ENCODE measurements around the gene ZFHX2. TPM values are rescaled to one million over a fixed set of nuclear protein-coding genes. Genes with fewer than 3 reads are reported as not detected.
A peak's percentile ranks its signal among the peaks of the same experiment; 100 is the strongest.

The ZFHX2 gene
- total and polyA plus RNA-seq, 2 of the 13 experiments (the other 11 are each of a cell fraction or from before 2014, with no cell fraction given): 0.17 to 0.44 TPM

DNA sequence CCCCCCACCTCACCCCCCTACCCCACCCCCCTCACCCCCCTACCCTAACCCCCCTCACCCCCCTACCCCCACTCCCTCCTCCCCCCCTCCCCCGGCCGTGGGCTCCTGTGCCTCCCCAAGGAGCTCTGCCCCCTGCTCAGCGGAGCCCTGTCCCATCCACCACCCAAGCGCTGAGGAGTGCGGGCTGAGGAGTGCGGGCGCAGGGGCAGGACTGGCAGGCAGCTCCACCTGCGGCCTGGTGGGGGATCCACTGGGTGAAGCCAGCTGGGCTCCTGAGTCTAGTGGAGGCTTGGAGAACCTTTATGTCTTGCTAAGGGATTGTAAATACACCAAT is 29.4 kb upstream of the ZFHX2 start (continued):
- TF ChIP-seq, protein P1, sequence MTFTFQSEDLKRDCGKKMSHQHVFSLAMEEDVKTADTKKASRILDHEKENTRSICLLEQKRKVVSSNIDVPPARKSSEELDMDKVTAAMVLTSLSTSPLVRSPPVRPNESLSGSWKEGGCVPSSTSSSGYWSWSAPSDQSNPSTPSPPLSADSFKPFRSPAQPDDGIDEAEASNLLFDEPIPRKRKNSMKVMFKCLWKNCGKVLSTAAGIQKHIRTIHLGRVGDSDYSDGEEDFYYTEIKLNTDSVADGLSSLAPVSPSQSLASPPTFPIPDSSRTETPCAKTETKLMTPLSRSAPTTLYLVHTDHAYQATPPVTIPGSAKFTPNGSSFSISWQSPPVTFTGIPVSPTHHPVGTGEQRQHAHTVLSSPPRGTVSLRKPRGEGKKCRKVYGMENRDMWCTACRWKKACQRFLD (CRISPR knock-in tag; IDR thresholded peaks at IDR 0.05; ENCODE audit: borderline replicate concordance): no peak
- TF ChIP-seq, protein P2, sequence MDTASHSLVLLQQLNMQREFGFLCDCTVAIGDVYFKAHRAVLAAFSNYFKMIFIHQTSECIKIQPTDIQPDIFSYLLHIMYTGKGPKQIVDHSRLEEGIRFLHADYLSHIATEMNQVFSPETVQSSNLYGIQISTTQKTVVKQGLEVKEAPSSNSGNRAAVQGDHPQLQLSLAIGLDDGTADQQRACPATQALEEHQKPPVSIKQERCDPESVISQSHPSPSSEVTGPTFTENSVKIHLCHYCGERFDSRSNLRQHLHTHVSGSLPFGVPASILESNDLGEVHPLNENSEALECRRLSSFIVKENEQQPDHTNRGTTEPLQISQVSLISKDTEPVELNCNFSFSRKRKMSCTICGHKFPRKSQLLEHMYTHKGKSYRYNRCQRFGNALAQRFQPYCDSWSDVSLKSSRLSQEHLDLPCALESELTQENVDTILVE (CRISPR knock-in tag; IDR thresholded peaks at IDR 0.05): no peak
- TF ChIP-seq ZNF136 (CRISPR knock-in tag; IDR thresholded peaks at IDR 0.05; ENCODE audit: low read depth): no peak
- TF ChIP-seq KLF6 (CRISPR knock-in tag; IDR thresholded peaks at IDR 0.05): no peak
- TF ChIP-seq, protein P3, sequence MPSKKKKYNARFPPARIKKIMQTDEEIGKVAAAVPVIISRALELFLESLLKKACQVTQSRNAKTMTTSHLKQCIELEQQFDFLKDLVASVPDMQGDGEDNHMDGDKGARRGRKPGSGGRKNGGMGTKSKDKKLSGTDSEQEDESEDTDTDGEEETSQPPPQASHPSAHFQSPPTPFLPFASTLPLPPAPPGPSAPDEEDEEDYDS (CRISPR knock-in tag; IDR thresholded peaks at IDR 0.05): no peak
- TF ChIP-seq ZNF207 (IDR thresholded peaks at IDR 0.05; ENCODE audit: borderline replicate concordance): no peak
- no peak for TF ChIP-seq SOX13 (IDR thresholded peaks at IDR 0.05)
- TF ChIP-seq SOX13 (CRISPR knock-in tag; conservative IDR thresholded peaks at IDR 0.05 in 1 of 2, IDR thresholded peaks at IDR 0.05 in 1 of 2): peak in 1 of 2 experiments; percentile 36; a peak in 1 of 4 replicates
- TF ChIP-seq, protein P4, sequence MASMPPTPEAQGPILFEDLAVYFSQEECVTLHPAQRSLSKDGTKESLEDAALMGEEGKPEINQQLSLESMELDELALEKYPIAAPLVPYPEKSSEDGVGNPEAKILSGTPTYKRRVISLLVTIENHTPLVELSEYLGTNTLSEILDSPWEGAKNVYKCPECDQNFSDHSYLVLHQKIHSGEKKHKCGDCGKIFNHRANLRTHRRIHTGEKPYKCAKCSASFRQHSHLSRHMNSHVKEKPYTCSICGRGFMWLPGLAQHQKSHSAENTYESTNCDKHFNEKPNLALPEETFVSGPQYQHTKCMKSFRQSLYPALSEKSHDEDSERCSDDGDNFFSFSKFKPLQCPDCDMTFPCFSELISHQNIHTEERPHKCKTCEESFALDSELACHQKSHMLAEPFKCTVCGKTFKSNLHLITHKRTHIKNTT (CRISPR knock-in tag; IDR thresholded peaks at IDR 0.05): no peak
- TF ChIP-seq, protein P5, sequence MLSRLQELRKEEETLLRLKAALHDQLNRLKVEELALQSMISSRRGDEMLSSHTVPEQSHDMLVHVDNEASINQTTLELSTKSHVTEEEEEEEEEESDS (CRISPR knock-in tag; IDR thresholded peaks at IDR 0.05; ENCODE audit: borderline replicate concordance): no peak
- TF ChIP-seq ZNF616 (CRISPR knock-in tag; IDR thresholded peaks at IDR 0.05; ENCODE audit: low read depth): 0 out of 2 replicates have a peak, but pooled peaks have one; percentile 8
- no peak for TF ChIP-seq MAZ (IDR thresholded peaks at IDR 0.05; ENCODE audit: borderline replicate concordance, low read depth, low read length)
- TF ChIP-seq MAZ (CRISPR knock-in tag; IDR thresholded peaks at IDR 0.05; ENCODE audit: low read depth): no peak; the same call in 1 of the 2 replicates
- TF ChIP-seq ZNF710 (CRISPR knock-in tag; IDR thresholded peaks at IDR 0.05; ENCODE audit: borderline replicate concordance): no peak
- TF ChIP-seq, protein P6, sequence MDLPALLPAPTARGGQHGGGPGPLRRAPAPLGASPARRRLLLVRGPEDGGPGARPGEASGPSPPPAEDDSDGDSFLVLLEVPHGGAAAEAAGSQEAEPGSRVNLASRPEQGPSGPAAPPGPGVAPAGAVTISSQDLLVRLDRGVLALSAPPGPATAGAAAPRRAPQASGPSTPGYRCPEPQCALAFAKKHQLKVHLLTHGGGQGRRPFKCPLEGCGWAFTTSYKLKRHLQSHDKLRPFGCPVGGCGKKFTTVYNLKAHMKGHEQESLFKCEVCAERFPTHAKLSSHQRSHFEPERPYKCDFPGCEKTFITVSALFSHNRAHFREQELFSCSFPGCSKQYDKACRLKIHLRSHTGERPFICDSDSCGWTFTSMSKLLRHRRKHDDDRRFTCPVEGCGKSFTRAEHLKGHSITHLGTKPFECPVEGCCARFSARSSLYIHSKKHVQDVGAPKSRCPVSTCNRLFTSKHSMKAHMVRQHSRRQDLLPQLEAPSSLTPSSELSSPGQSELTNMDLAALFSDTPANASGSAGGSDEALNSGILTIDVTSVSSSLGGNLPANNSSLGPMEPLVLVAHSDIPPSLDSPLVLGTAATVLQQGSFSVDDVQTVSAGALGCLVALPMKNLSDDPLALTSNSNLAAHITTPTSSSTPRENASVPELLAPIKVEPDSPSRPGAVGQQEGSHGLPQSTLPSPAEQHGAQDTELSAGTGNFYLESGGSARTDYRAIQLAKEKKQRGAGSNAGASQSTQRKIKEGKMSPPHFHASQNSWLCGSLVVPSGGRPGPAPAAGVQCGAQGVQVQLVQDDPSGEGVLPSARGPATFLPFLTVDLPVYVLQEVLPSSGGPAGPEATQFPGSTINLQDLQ (CRISPR knock-in tag; IDR thresholded peaks at IDR 0.05): no peak
- TF ChIP-seq TSC22D2 (CRISPR knock-in tag; IDR thresholded peaks at IDR 0.05; ENCODE audit: borderline replicate concordance): 0 out of 2 replicates have a peak, but pooled peaks have one; percentile 15
- TF ChIP-seq NR2C2 (CRISPR knock-in tag; IDR thresholded peaks at IDR 0.05; ENCODE audit: borderline replicate concordance): no peak
- TF ChIP-seq ZBTB7B (CRISPR knock-in tag; IDR thresholded peaks at IDR 0.05): no peak
- TF ChIP-seq ZNF432 (CRISPR knock-in tag; IDR thresholded peaks at IDR 0.05; ENCODE audit: borderline replicate concordance): no peak
- no peak for TF ChIP-seq SATB2 (CRISPR knock-in tag; IDR thresholded peaks at IDR 0.05)
- TF ChIP-seq NCOA5 (CRISPR knock-in tag; IDR thresholded peaks at IDR 0.05): no peak

Data from HepG2 (cell line).